D721Med (cell line): ENCODE results near the gene RIPOR1.
A peak's percentile ranks its signal among the peaks of the same experiment; 100 is the strongest.
"Not testable (repeated sequence)": the region's sequence is repeated elsewhere in the genome, so short reads cannot be mapped to it uniquely, and the experiment has no call there.

Experiments used
- DNase-seq: peaks from one replicate; pipeline ENCODE4 v3.0.0; 2011; ENCODE audit warnings: low spot score; ENCODE audit not compliant: insufficient read length
- FAIRE-seq: peaks from 2 replicates; lab custom pipeline; 2011; peaks lifted over from hg19 to GRCh38; lab: Jason Lieb, UNC
- CTCF ChIP-seq: IDR thresholded peaks from 2 replicates; pipeline ENCODE4 v1.5.1; 2012; ENCODE audit warnings: mild to moderate bottlenecking, control low read depth; ENCODE audit not compliant: insufficient read depth; ENCODE audit errors: missing control alignments

The RIPOR1 gene

GRCh38 chr16:67509016-67509415 is 19.6 kb upstream of the RIPOR1 start:
- TF ChIP-seq CTCF, result no peak
- no peak for DNase-seq
- FAIRE-seq, result no peak

GRCh38 chr16:67513892-67514291 is 14.7 kb upstream of the RIPOR1 start:
- not testable (repeated sequence) for FAIRE-seq, DNase-seq

GRCh38 chr16:67514382-67514828 is 14.2 kb upstream of the RIPOR1 start:
- peak; percentile 75 for TF ChIP-seq CTCF
- DNase-seq, result no peak
- no peak for FAIRE-seq

- DNase-seq (no peak), FAIRE-seq (no peak)
- no peak for TF ChIP-seq CTCF
Measured at GRCh38 chr16:67516296-67517154, 12.1 kb upstream of the RIPOR1 start.

- TF ChIP-seq CTCF, result no peak
- no peak for FAIRE-seq
- DNase-seq, result no peak
Measured at GRCh38 chr16:67517155-67517445, 11.5 kb upstream of the RIPOR1 start.

- FAIRE-seq (no peak), DNase-seq (no peak)
- TF ChIP-seq CTCF, result no peak
Measured at GRCh38 chr16:67517661-67518423, 10.8 kb upstream of the RIPOR1 start.

- TF ChIP-seq CTCF, result no peak
- DNase-seq (no peak), FAIRE-seq (no peak)
Measured at GRCh38 chr16:67518676-67519075, 10.0 kb upstream of the RIPOR1 start.
